RPMI8226 (cell line): Measurements from ENCODE around the gene RABAC1.
A peak's percentile ranks its signal among the peaks of the same experiment; 100 is the strongest.
"Not testable (repeated sequence)": the region's sequence is repeated elsewhere in the genome, so short reads cannot be mapped to it uniquely, and the experiment has no call there.

ENCODE experiments used
- DNase-seq: peaks from one replicate; pipeline ENCODE4 v3.0.0-alpha.2; 2015

The RABAC1 gene

GRCh38 chr19:41944336-41944735, 14.8 kb downstream of the RABAC1 start:
- no peak for DNase-seq

- no peak for DNase-seq
These were observed 17.5 kb downstream of the RABAC1 start for GRCh38 chr19:41941410-41942202.

- no peak for DNase-seq
These were observed 18.3 kb downstream of the RABAC1 start for GRCh38 chr19:41940731-41941409.

- no peak for DNase-seq
These were observed 19.0 kb downstream of the RABAC1 start for GRCh38 chr19:41939861-41940730.

- not testable (repeated sequence) for DNase-seq
These were observed 19.9 kb downstream of the RABAC1 start for GRCh38 chr19:41939209-41939608.

GRCh38 chr19:41937525-41938468, 21.3 kb downstream of the RABAC1 start:
- no peak for DNase-seq

GRCh38 chr19:41936961-41937360, 22.2 kb downstream of the RABAC1 start:
- DNase-seq = no peak

GRCh38 chr19:41936416-41936850, 22.7 kb downstream of the RABAC1 start:
- DNase-seq = no peak

GRCh38 chr19:41935760-41936415, 23.2 kb downstream of the RABAC1 start:
- DNase-seq = no peak

- DNase-seq = peak; percentile 47
These were observed 24.2 kb downstream of the RABAC1 start for GRCh38 chr19:41934849-41935374.

- DNase-seq = peak; percentile 44
These were observed 25.3 kb downstream of the RABAC1 start for GRCh38 chr19:41933693-41934426.

- DNase-seq = no peak
These were observed 26.3 kb downstream of the RABAC1 start for GRCh38 chr19:41932720-41933332.

- DNase-seq = no peak
These were observed 26.8 kb downstream of the RABAC1 start for GRCh38 chr19:41932259-41932719.

GRCh38 chr19:41930926-41931592, 28.1 kb downstream of the RABAC1 start:
- no peak for DNase-seq

- DNase-seq = no peak
These were observed 28.8 kb downstream of the RABAC1 start for GRCh38 chr19:41930322-41930722.

GRCh38 chr19:41929536-41930071, 29.5 kb downstream of the RABAC1 start:
- no peak for DNase-seq

- peak; percentile 37 for DNase-seq
These were observed 30.2 kb downstream of the RABAC1 start for GRCh38 chr19:41928754-41929535.

GRCh38 chr19:41928221-41928683, 30.9 kb downstream of the RABAC1 start, which contains the start of gene ERFL:
Gene ERFL (minus strand): TSS chr19:41928449. CDS start chr19:41912919, 15,530 bp downstream.
- peak; percentile 53 for DNase-seq
